H9 (cell line): Measurements from ENCODE around the gene DNAH11. TPM values are rescaled to one million over a fixed set of nuclear protein-coding genes. Genes with fewer than 3 reads are reported as not detected.

ENCODE experiments used
- DNase-seq: peaks from one replicate; pipeline ENCODE4 v3.0.0-alpha.2; 2017
- H2AFZ ChIP-seq: one replicate; pipeline ENCODE4 v1.6.1; 2013; ENCODE audit warnings: mild to moderate bottlenecking, low read length, control low read depth, moderate library complexity
- H2AK5ac ChIP-seq: 2 replicates; pipeline ENCODE4 v1.6.1; 2013; ENCODE audit warnings: low read length, control low read depth, mixed read lengths; ENCODE audit not compliant: insufficient read length
- H2BK120ac ChIP-seq: one replicate; pipeline ENCODE4 v1.6.1; 2013; ENCODE audit warnings: low read depth, mild to moderate bottlenecking, low read length, control low read depth, inconsistent platforms; ENCODE audit not compliant: poor library complexity, severe bottlenecking
- H2BK12ac ChIP-seq: 2 replicates; pipeline ENCODE4 v1.6.1; 2013; ENCODE audit warnings: low read length, control low read depth, mixed read lengths, low read depth; ENCODE audit not compliant: insufficient read length
- H2BK15ac ChIP-seq: 2 replicates; pipeline ENCODE4 v1.6.1; 2013; ENCODE audit warnings: low read depth, low read length, control low read depth
- H2BK20ac ChIP-seq: one replicate; pipeline ENCODE4 v1.6.1; 2013; ENCODE audit warnings: low read depth, mild to moderate bottlenecking, low read length, control low read depth, inconsistent platforms; ENCODE audit not compliant: poor library complexity, severe bottlenecking
- H2BK5ac ChIP-seq: 2 replicates; pipeline ENCODE4 v1.6.1; 2013; ENCODE audit warnings: low read length, control low read depth, mixed read lengths; ENCODE audit not compliant: insufficient read length
- H3K14ac ChIP-seq: 2 replicates; pipeline ENCODE4 v1.6.1; 2013; ENCODE audit warnings: low read length, control low read depth; ENCODE audit not compliant: insufficient read depth
- H3K18ac ChIP-seq: 2 replicates; pipeline ENCODE4 v1.6.1; 2013; ENCODE audit warnings: low read depth, mild to moderate bottlenecking, mixed read lengths, low read length, control low read depth; ENCODE audit not compliant: insufficient read length
- H3K23ac ChIP-seq: 2 replicates; pipeline ENCODE4 v1.6.1; 2013; ENCODE audit warnings: low read length, control low read depth, mixed read lengths, low read depth; ENCODE audit not compliant: insufficient read length
- H3K23me2 ChIP-seq: 2 replicates; pipeline ENCODE4 v1.6.1; 2013; ENCODE audit warnings: low read depth, mild to moderate bottlenecking, mixed read lengths, low read length, control low read depth; ENCODE audit not compliant: insufficient read length, poor library complexity, severe bottlenecking
- H3K27ac ChIP-seq: 2 replicates; pipeline ENCODE4 v1.5.1; 2013; ENCODE audit warnings: low read length, control low read depth, mixed read lengths, low read depth; ENCODE audit not compliant: insufficient read length
- H3K27me3 ChIP-seq: 2 replicates; pipeline ENCODE4 v1.6.1; 2013; ENCODE audit warnings: low read length, control low read depth, inconsistent platforms; ENCODE audit not compliant: insufficient read depth
- H3K4ac ChIP-seq: 2 replicates; pipeline ENCODE4 v1.6.1; 2013; ENCODE audit warnings: low read depth, mild to moderate bottlenecking, control low read depth, inconsistent platforms, low read length, moderate library complexity
- H3K4me1 ChIP-seq: 2 replicates; pipeline ENCODE4 v1.6.1; 2013; ENCODE audit warnings: low read length, control low read depth, inconsistent platforms; ENCODE audit not compliant: insufficient read depth
- H3K4me2 ChIP-seq: 2 replicates; pipeline ENCODE4 v1.6.1; 2013; ENCODE audit warnings: low read length, control low read depth, mixed read lengths; ENCODE audit not compliant: insufficient read length, insufficient read depth
- H3K56ac ChIP-seq: 2 replicates; pipeline ENCODE4 v1.6.1; 2013; ENCODE audit warnings: low read depth, mild to moderate bottlenecking, mixed read lengths, low read length, control low read depth; ENCODE audit not compliant: insufficient read length
- H3K79me1 ChIP-seq: 2 replicates; pipeline ENCODE4 v1.6.1; 2013; ENCODE audit warnings: low read depth, mild to moderate bottlenecking, moderate library complexity, low read length, control low read depth, inconsistent platforms; ENCODE audit not compliant: insufficient read depth, poor library complexity, severe bottlenecking
- H3K79me2 ChIP-seq: 2 replicates; pipeline ENCODE4 v1.6.1; 2013; ENCODE audit warnings: low read length, control low read depth, inconsistent platforms; ENCODE audit not compliant: insufficient read depth
- H3K9ac ChIP-seq: 2 replicates; pipeline ENCODE4 v1.6.1; 2013; ENCODE audit warnings: low read length, control low read depth, mixed read lengths; ENCODE audit not compliant: insufficient read length; ENCODE audit errors: extremely low read depth
- H3K9me3 ChIP-seq: one replicate; pipeline ENCODE4 v1.6.1; 2013; ENCODE audit warnings: low read depth, low read length, inconsistent platforms; ENCODE audit not compliant: control insufficient read depth
- H3T11ph ChIP-seq: one replicate; pipeline ENCODE4 v1.6.1; 2013; ENCODE audit warnings: mild to moderate bottlenecking, low read length, control low read depth, inconsistent platforms
- H4K20me1 ChIP-seq: one replicate; pipeline ENCODE4 v1.6.1; 2013; ENCODE audit not compliant: control insufficient read depth, insufficient read length, insufficient read depth
- H4K5ac ChIP-seq: 2 replicates; pipeline ENCODE4 v1.6.1; 2013; ENCODE audit warnings: low read depth, mild to moderate bottlenecking, mixed read lengths, low read length, control low read depth; ENCODE audit not compliant: insufficient read length
- H4K8ac ChIP-seq: replicated peaks from 2 replicates; pipeline ENCODE4 v1.6.1; 2013; ENCODE audit warnings: low read length, control low read depth, mixed read lengths, low read depth; ENCODE audit not compliant: insufficient read length
- H4K91ac ChIP-seq: 2 replicates; pipeline ENCODE4 v1.6.1; 2013; ENCODE audit warnings: low read depth, mild to moderate bottlenecking, moderate library complexity, mixed read lengths, low read length, control low read depth; ENCODE audit not compliant: insufficient read length
- H3K27ac Mint-ChIP-seq, 3 experiments: 2 replicates in 2 of 3; 3 replicates in 1 of 3; pipeline ENCODE4 v1.8.0; 2020 to 2021; ENCODE audit warnings: mixed read lengths in 3 of 3, mild to moderate bottlenecking in 1 of 3, moderate library complexity in 1 of 3
- H3K27me3 Mint-ChIP-seq: 2 replicates; pipeline ENCODE4 v1.8.0; 2021; ENCODE audit warnings: low read depth, mild to moderate bottlenecking, moderate library complexity, mixed read lengths
- H3K36me3 Mint-ChIP-seq, 3 experiments: 2 replicates in 2 of 3; 3 replicates in 1 of 3; pipeline ENCODE4 v1.8.0; 2020 to 2021; ENCODE audit warnings: low read depth in 3 of 3, mixed read lengths in 3 of 3; ENCODE audit not compliant: insufficient read depth in 1 of 3
- H3K4me1 Mint-ChIP-seq, 2 experiments: 2 replicates each; pipeline ENCODE4 v1.8.0; 2020; ENCODE audit warnings: mixed read lengths in 2 of 2
- H3K4me3 Mint-ChIP-seq, 2 experiments: 2 replicates in 1 of 2; 3 replicates in 1 of 2; pipeline ENCODE4 v1.8.0; 2020 to 2021; ENCODE audit warnings: mild to moderate bottlenecking in 2 of 2, mixed read lengths in 2 of 2, moderate library complexity in 1 of 2
- H3K9me3 Mint-ChIP-seq, 2 experiments: 2 replicates in 1 of 2; 3 replicates in 1 of 2; pipeline ENCODE4 v1.8.0; 2020; ENCODE audit warnings: mild to moderate bottlenecking in 2 of 2, mixed read lengths in 2 of 2, moderate library complexity in 1 of 2
- WGBS: extraction: QIAGEN DNeasy Blood & Tissue Kit; methylation state at CpG from one replicate; pipeline ENCODE4 v1.1.7; 2013; ENCODE audit warnings: missing lambda C conversion rate, low lambda C conversion rate, mixed read lengths; ENCODE audit not compliant: insufficient read length; ENCODE audit errors: extremely low coverage; 5-methylcytosine and 5-hydroxymethylcytosine counted together
- total RNA-seq: library from RNA; stranded (reverse); gene quantifications from 2 replicates; pipeline ENCODE4 v1.2.1, GENCODE V29; 2021
- TF ChIP-seq, protein P1 (sequence below): fragments of 200-600 bp; sonication (generic); conservative IDR thresholded peaks from 3 replicates; pipeline ENCODE4 v1.8.0; 2021; ENCODE audit warnings: antibody characterized with exemption, mild to moderate bottlenecking

Gene DNAH11
- total RNA-seq, 1 experiment from 2014 or later = 2.5 TPM

GRCh38 chr7:21544715-21545114 lies 1.9 kb downstream of the DNAH11 start:
- no peaks in the 10 kb centered on the region for H3K79me1 ChIP-seq
- no peak overlapping the region for H2BK120ac ChIP-seq
- H3K27ac ChIP-seq = no peak overlapping the region
- no peaks in the 10 kb centered on the region for H4K20me1 ChIP-seq
- H2BK5ac ChIP-seq = no peak overlapping the region
- H3K4me2 ChIP-seq = no peak overlapping the region
- Mint-ChIP-seq H3K4me1 (peaks cover 36 to 41% of the 10 kb centered on the region in 2 experiments), H3K9me3 (no peaks in the 10 kb centered on the region), H3K27me3 (peaks cover 36% of the 10 kb centered on the region), H3K36me3 (peaks cover 0 to 2% (median 0%) of the 10 kb centered on the region in 3 experiments; a peak in 2 of 7 replicates), H3K4me3 (peak overlapping the region in 1 of 2 experiments; percentile 35; a peak in 1 of 5 replicates), H3K27ac (no peak overlapping the region)
- H4K91ac ChIP-seq = no peak overlapping the region
- H2BK12ac ChIP-seq = no peak overlapping the region
- H3K27me3 ChIP-seq = no peaks in the 10 kb centered on the region; the same call in 1 of the 2 replicates
- H3K23ac ChIP-seq = no peak overlapping the region
- peaks cover 6% of the 10 kb centered on the region for H3K4me1 ChIP-seq
- no peak overlapping the region for H2BK20ac ChIP-seq
- no peak overlapping the region for H2AK5ac ChIP-seq
- no peak for DNase-seq
- H2AFZ ChIP-seq = no peak overlapping the region
- H3K9ac ChIP-seq = no peak overlapping the region
- TF ChIP-seq, protein P1, sequence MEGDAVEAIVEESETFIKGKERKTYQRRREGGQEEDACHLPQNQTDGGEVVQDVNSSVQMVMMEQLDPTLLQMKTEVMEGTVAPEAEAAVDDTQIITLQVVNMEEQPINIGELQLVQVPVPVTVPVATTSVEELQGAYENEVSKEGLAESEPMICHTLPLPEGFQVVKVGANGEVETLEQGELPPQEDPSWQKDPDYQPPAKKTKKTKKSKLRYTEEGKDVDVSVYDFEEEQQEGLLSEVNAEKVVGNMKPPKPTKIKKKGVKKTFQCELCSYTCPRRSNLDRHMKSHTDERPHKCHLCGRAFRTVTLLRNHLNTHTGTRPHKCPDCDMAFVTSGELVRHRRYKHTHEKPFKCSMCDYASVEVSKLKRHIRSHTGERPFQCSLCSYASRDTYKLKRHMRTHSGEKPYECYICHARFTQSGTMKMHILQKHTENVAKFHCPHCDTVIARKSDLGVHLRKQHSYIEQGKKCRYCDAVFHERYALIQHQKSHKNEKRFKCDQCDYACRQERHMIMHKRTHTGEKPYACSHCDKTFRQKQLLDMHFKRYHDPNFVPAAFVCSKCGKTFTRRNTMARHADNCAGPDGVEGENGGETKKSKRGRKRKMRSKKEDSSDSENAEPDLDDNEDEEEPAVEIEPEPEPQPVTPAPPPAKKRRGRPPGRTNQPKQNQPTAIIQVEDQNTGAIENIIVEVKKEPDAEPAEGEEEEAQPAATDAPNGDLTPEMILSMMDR = no peak
- H3K14ac ChIP-seq = no peak overlapping the region
- no peak overlapping the region for H3K18ac ChIP-seq
- H4K5ac ChIP-seq = no peak overlapping the region
- H3K79me2 ChIP-seq = no peaks in the 10 kb centered on the region
- H3K9me3 ChIP-seq = no peaks in the 10 kb centered on the region
- no peak overlapping the region for H4K8ac ChIP-seq
- no peak overlapping the region for H2BK15ac ChIP-seq
- peaks cover 13% of the 10 kb centered on the region for H3K23me2 ChIP-seq
- no peak overlapping the region for H3K56ac ChIP-seq
- H3T11ph ChIP-seq = no peak overlapping the region
- no CpG with 5 or more reads among the region's 3 CpGs for WGBS
- no peak overlapping the region for H3K4ac ChIP-seq
